Epidermal melanocyte (primary cell): ENCODE results near the gene HELZ2.
A peak's percentile ranks its signal among the peaks of the same experiment; 100 is the strongest.

Source experiments
- DNase-seq: peaks from one replicate; pipeline ENCODE4 v3.0.0; 2011; ENCODE audit warnings: low spot score; ENCODE audit not compliant: insufficient read length

Gene HELZ2

DNA sequence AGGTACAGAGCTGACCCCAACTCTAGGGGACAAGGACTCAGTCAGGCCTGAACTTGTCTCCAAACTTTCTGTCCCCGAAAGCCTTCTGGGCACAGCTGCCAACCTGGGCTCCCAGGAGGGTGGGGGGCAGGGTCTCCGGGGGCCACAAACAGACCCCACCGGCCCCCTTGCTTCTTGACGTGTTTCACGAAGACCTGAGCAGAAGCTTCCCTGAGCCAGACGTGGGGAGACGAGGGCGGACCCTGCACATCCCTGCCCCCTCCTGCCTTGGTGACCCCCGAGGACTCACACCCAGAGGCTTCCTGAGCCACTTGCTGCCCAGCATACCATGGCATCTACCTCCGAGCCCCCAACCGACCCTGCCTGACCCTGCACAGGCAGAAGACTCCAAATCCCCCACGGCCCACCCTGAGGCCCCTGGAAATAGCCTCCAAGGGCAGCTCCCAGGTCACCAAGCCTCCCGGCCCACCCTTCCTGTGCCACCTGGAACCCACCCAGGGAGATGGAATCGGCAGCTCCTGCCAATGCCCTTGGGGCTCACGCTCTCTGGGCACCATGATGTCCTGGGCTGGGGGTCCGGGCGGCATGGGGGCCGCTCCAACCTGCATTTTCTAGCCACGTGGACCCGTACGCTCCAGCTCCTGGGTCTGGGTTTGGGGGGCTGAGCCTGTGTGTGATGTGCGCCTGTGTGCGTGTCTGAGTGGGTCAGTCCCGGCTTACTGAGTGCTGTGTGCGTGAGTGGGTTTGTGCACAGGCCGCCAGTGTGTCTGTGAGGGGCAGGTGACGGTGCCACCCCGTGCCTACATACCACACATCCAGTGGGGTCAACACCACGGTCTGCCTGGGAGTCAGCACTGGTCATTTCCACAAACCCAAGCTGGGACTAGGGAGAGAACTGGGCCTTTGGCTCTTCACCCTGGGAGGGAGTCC is 34.3 kb downstream of the HELZ2 start:
- DNase-seq: no peak

DNA sequence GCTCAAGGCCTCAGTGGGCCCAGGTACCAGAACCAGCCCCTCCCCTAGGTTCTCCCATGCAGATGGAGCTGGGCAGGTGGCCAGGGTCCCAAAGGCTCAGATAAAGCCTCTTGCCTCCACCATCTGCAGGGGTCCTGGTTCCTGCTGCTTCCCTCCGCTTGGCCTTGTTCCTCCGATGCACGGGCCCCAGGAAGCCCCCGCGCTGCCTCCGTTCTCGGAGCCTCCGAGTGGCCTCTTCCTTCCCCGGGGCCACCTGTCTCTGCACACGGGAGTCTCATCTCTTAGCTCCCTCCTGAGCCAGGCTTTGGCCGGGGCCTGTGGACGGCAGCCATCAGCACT is 35.0 kb downstream of the HELZ2 start:
- no peak for DNase-seq

DNA sequence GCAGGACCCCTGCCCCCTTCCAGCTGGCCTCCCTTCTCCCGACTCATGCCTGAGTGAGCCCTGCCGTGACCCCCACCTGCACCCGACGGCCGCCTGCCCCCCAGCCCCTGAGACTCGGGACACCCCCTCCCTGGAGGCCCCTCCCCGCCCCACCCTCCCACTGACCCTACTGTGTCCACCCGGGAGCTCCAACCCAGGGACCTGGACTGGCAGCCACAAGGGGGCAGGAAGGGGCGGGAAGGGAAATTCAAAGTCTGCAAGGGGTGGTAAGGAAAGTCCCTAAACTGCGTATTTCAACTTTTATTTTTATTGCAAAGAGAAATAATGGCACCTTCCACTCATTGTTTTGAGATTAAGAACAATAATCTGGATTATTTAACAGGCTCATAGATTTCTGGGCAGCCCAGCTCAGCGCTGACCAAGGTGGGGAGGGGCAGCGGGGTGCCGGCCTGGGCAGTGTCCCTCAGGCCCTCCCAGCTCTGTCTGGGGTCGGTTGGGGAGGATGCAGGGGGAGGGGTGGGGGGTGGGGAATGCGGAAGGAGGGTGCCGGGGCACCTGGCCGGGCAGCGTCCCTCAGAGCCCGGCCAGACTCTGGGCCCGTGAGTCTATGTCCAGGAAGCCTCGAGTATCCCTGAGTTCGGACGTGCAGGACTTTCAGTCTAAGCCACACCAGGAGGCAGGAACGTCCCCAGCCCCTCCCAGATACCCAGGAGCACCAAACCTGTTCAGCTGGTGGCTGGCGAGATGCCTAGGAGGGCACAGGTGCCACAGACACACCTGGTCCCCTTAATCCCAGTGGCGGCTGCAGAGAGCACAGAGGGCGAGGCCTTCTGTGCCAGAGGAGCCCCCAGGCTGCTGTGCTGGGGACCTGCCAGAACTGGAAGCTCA is 35.6 kb downstream of the HELZ2 start:
- DNase-seq: no peak

DNA sequence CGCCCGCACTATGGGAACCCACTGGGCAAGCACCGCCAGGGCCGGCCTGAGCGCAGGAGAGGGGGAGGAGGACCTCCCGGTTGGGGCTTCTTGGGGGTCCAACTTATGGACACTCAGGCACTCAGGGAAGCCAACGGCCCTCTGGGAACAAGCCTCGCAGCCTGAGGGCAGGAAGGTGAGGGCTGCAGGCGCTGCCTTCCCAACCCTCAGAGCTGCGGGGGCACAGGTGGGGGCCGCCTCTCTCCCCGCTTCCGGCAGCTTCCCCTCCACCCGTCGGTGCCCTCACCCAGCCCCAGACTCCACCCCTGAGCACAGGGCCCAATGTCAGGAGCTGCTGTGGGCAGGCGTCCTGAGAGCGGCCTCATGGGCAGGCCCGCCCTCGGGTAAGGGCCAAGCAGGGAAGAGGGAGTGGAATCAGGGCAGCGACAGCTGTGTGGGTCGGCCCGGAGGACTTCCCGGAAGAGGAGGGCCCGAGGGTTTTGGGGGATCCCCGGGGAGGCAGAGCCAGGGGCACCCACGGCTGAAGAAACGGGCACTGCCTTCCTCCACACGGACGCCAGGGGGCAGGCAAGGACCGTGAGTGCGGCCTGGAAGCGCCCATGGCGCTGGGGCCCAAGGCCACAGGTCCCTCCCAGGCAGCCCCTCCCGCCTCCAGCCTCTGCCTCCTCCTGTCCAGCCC is 36.4 kb downstream of the HELZ2 start:
- DNase-seq: peak; percentile 99

- DNase-seq: no peak
Measured at GRCh38 chr20:63536997-63537524, 37.0 kb downstream of the HELZ2 start, which contains the start of gene PTK6. TSS of gene PTK6 (minus strand) at chr20:63537376. CDS start at chr20:63537314, 62 bp downstream.

GRCh38 chr20:63536241-63536977 is 37.6 kb downstream of the HELZ2 start:
- peak; percentile 96 for DNase-seq

- no peak for DNase-seq
Measured at GRCh38 chr20:63534831-63535651, 39.0 kb downstream of the HELZ2 start.

DNA sequence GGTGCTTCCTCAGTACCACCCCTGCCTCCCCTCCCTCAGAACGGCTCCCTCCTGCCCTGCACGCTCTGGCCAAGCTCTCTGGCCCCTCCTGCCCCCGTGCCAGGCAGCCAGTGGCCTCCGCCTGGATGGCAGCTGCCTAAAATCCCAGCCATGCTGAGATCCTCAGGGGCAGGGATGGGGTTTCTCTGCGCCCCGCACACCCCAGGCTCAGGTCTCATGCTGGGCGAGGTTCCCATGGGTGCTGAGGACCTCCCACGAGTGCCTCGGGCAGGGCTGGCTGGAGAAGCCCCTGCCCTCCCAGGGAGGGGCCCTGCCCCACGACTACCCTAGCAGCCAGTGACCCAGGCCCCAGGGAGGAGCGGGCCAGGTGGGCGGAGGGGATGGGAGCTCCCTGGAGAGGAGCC is 39.6 kb downstream of the HELZ2 start:
- no peak for DNase-seq

- DNase-seq: no peak
Measured at GRCh38 chr20:63533871-63534393, 40.1 kb downstream of the HELZ2 start.

DNA sequence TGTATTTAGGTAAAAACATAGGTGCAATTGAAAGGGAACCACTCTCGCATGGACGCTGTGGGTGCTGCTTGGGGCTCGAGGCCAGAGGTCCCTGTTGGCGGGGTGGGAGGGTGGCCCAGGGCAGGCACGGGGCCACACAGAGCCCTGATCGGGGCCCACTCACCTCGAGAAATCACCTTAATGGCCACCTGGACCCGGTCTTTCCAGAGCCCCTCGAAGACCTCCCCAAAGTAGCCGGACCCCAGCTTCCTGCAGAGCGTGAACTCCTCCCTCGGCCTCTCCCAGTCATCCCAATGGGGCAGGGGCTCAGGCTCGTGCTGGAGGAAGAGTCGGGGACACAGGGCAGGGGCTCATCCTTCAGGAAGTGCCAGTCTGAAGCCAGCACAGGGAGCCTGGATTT is 40.7 kb downstream of the HELZ2 start:
- DNase-seq: no peak

- peak; percentile 12 for DNase-seq
Measured at GRCh38 chr20:63532449-63532971, 41.5 kb downstream of the HELZ2 start.

DNA sequence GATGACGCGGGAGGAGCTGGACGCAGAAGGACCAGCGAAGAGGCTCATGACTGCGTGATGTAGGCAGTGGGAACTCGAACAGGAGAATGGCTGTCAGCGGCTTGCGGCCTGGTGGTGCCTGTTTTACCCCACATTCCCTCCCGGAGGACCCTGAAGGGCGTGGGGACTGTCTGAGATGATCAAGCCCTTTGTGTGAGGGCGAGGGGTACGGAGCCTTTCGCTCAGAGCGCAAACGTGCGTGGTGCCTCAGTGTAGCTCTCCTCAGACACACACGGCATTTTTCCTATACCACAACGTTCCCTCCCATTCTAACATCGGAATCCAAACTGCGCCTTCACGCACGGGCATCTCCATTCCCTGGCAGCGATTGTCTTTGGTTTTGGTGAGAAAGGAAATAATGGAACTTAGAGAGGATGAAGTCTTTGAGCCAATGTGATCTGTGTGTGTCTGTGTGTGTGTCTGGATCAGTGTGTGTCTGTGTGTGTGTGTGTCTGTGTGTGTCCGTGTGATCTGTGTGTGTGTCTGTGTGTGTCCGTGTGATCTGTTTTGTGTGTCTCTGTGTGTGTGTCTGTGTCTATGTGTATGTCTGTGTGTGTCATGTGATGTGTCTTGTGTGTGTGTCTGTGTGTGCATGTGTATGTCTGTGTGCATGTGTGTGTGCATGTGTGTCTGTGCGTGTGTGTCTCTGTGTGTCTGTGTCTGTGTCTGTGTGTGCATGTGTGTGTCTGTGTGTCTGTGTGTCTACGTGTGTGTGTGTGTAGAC is 42.2 kb downstream of the HELZ2 start:
- peak; percentile 16 for DNase-seq

GRCh38 chr20:63530788-63531160 is 43.3 kb downstream of the HELZ2 start:
- peak; percentile 5 for DNase-seq

GRCh38 chr20:63529861-63530787 is 43.9 kb downstream of the HELZ2 start:
- DNase-seq: no peak

DNA sequence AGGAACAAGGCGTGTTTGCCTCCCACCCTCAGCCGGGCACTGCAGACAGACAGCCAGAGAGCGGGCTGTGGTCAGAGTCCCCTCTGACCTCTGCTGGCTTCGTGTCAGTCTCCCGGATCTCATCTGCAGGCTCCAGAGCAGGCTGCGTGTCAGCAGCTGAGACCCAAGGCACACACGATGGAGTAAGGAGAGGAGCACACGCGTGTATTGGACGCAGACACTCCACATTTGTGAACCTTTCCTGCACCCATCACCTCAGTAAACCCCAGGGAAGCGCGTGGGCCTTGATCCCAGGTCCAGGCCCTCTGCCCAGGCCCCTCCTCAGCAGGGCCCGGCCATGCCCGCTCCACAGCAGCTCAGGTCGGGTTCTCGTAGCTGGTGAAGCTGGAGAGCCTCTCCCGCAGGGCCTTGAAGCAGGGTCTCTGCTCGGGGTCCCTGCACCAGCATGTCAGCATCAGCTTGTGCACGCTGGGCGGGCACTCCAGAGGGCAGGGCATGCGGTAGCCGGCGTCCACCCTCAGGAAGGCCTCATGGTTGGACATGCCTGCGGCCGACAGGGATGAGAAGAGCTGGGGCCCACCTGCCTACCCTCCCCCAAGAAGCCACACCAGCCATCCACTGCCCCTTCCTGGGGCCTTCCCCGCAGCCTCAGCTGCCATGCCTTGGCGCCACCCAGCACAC is 44.7 kb downstream of the HELZ2 start:
- peak; percentile 13 for DNase-seq

DNA sequence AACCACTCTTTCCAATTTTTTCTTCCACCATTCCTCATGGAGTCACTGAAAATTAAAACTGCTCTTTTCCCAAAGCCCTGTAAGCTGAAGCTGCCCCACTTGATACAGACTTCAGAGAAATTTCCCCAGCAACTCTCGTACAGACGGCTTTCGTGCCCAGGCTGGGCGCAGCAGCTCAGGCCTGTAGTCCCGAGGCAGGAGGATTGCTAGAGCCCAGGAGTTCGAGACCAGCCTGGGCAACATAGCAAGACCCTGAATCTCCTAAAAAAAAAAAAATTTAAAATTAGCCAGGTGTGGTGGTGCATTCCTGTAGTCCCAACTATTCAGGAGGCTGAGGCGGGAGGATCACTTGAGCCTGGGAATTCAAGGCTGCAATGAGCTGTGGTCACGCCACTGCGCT is 46.9 kb downstream of the HELZ2 start:
- peak; percentile 16 for DNase-seq

GRCh38 chr20:63525971-63526370 is 48.1 kb downstream of the HELZ2 start:
- no peak for DNase-seq
